Measurements from ENCODE around the gene BLTP3A. TPM values are rescaled to one million over a fixed set of nuclear protein-coding genes. Genes with fewer than 3 reads are reported as not detected.
A peak's percentile ranks its signal among the peaks of the same experiment; 100 is the strongest.
"Not testable (repeated sequence)": the region's sequence is repeated elsewhere in the genome, so short reads cannot be mapped to it uniquely, and the experiment has no call there.

Gene BLTP3A
- total RNA-seq, 1 donor from 2014 or later = 12.6 TPM

GRCh38 chr6:34813028-34813713, 21.3 kb downstream of the BLTP3A start:
- H3K9me3 Mint-ChIP-seq = no peaks in the 10 kb centered on the region
- ChIA-PET CTCF (interaction anchor here (1.3 kb wide), 1 partner anchor 22 kb away, joined by 4 read pairs; the partner anchor contains the start of gene BLTP3A), POLR2A (interaction anchor here (0.6 kb wide), 1 partner anchor 371 kb away, joined by 5 read pairs; no protein-coding TSS in a partner anchor)
- DNase-seq (no peak), ATAC-seq (ENCODE audit: low read depth) (no peak)
- no peak for TF ChIP-seq CTCF (IDR thresholded peaks at IDR 0.05)
- intact Hi-C loops (cut with micrococcal nuclease) = no loop called here
- H3K4me1 Mint-ChIP-seq = peaks cover 27% of the 10 kb centered on the region
- no peak overlapping the region for H3K27ac Mint-ChIP-seq
- no peak overlapping the region for H3K4me3 Mint-ChIP-seq
- no peaks in the 10 kb centered on the region for H3K36me3 Mint-ChIP-seq (ENCODE audit: low read depth)
- H3K27me3 Mint-ChIP-seq = no peaks in the 10 kb centered on the region

GRCh38 chr6:34816635-34817301, 24.9 kb downstream of the BLTP3A start:
- peaks cover 4% of the 10 kb centered on the region for H3K36me3 Mint-ChIP-seq (ENCODE audit: low read depth)
- no peaks in the 10 kb centered on the region for H3K9me3 Mint-ChIP-seq
- peaks cover 28% of the 10 kb centered on the region for H3K4me1 Mint-ChIP-seq
- H3K27ac Mint-ChIP-seq = peak overlapping the region; percentile 8
- no peak for TF ChIP-seq CTCF (IDR thresholded peaks at IDR 0.05)
- ChIA-PET CTCF (no interaction called here), POLR2A (interaction anchor here (1.2 kb wide), 1 partner anchor 26 kb away, joined by 3 read pairs; no protein-coding TSS in a partner anchor)
- no peak for DNase-seq
- no peak for ATAC-seq (ENCODE audit: low read depth)
- no peak overlapping the region for H3K4me3 Mint-ChIP-seq
- intact Hi-C loops (cut with micrococcal nuclease) = no loop called here
- H3K27me3 Mint-ChIP-seq = no peaks in the 10 kb centered on the region

GRCh38 chr6:34817446-34817845, 25.6 kb downstream of the BLTP3A start:
- DNase-seq (no peak), ATAC-seq (ENCODE audit: low read depth) (no peak)
- POLR2A ChIA-PET = no interaction called here
- Mint-ChIP-seq H3K36me3 (ENCODE audit: low read depth) (peaks cover 7% of the 10 kb centered on the region), H3K9me3 (no peaks in the 10 kb centered on the region), H3K4me1 (peaks cover 28% of the 10 kb centered on the region), H3K4me3 (no peak overlapping the region), H3K27ac (no peak overlapping the region), H3K27me3 (no peaks in the 10 kb centered on the region)
- CTCF ChIA-PET = no interaction called here
- no peak for TF ChIP-seq CTCF (IDR thresholded peaks at IDR 0.05)
- intact Hi-C loops (cut with micrococcal nuclease) = no loop called here

GRCh38 chr6:34818872-34819570, 27.1 kb downstream of the BLTP3A start:
- POLR2A ChIA-PET; H3K27me3 Mint-ChIP-seq; ATAC-seq (ENCODE audit: low read depth); CTCF ChIA-PET; DNase-seq; intact Hi-C loops (cut with micrococcal nuclease); H3K4me3 Mint-ChIP-seq; H3K9me3 Mint-ChIP-seq: not testable (repeated sequence)
- Mint-ChIP-seq H3K36me3 (ENCODE audit: low read depth) (peaks cover 21% of the 10 kb centered on the region), H3K27ac (peak overlapping the region; percentile 8), H3K4me1 (peaks cover 25% of the 10 kb centered on the region)

- H3K9me3 Mint-ChIP-seq = no peaks in the 10 kb centered on the region
- DNase-seq (no peak), ATAC-seq (ENCODE audit: low read depth) (no peak)
- CTCF ChIA-PET = interaction anchor here (0.6 kb wide), 1 partner anchor 1647 kb away, joined by 3 read pairs; no protein-coding TSS in a partner anchor
- POLR2A ChIA-PET = interaction anchor here (0.6 kb wide), 1 partner anchor 79 kb away, joined by 6 read pairs; no protein-coding TSS in a partner anchor
- H3K27ac Mint-ChIP-seq = peak overlapping the region; percentile 8
- no peak overlapping the region for H3K4me3 Mint-ChIP-seq
- no peaks in the 10 kb centered on the region for H3K27me3 Mint-ChIP-seq
- peaks cover 23% of the 10 kb centered on the region for H3K36me3 Mint-ChIP-seq (ENCODE audit: low read depth)
- H3K4me1 Mint-ChIP-seq = peaks cover 25% of the 10 kb centered on the region
- no peak for TF ChIP-seq CTCF (IDR thresholded peaks at IDR 0.05)
- intact Hi-C loops (cut with micrococcal nuclease) = no loop called here
These were observed 27.9 kb downstream of the BLTP3A start for GRCh38 chr6:34819571-34820480.

All from activated B cell treated with CpG ODN at 0.5 μM for 24 hours (primary cell).